Purkinje cell (primary cell): ENCODE results near the gene FASTKD2. TPM values are rescaled to one million over a fixed set of nuclear protein-coding genes. Genes with fewer than 3 reads are reported as not detected.

Experiments
- polyA plus RNA-seq: library from polyadenylated mRNA; unstranded; fragments of >200 nt; fragmentation: Nextera tagmentation; gene quantifications from 2 replicates; pipeline ENCODE4 v1.2.1, GENCODE V29; 2014

Gene FASTKD2
- polyA plus RNA-seq: 26.2 and 37.6 TPM in 2 replicates

GRCh38 chr2:206765242-206766056, at the start of gene FASTKD2, which contains the start of gene MDH1B:
FASTKD2 (plus strand) TSS chr2:206765606; CDS start chr2:206766694, 1,088 bp downstream.
MDH1B (minus strand) TSS chr2:206765328; CDS start chr2:206765271, 57 bp downstream.

DNA sequence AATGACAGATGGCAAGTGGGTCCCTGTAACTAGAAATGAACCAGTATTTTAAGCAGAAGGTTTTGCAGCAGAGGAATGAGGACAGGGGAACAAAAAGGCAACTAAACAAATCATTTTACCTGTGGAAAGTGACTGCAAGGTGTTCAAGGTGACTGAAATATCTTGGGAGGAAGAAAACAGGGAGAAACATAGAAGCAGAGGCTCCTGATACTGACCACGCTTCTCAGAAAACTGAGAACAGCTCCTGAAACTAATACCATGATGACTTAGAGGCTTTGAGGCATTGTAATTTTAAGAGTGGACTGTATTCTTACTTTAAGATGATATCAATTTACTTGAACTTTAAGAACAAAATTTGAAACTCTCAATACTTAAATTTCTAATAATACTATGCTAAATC, 47.1 kb upstream of the FASTKD2 start, which contains the start of gene DYTN:
Gene DYTN (minus strand): TSS at position 101 of the 400 bp plus-strand sequence. CDS start 117 bp downstream, outside the sequence.

Other genes starting within 250 kb of the FASTKD2 start
- gene FAM237A, start 123.1 kb upstream of the FASTKD2 start, polyA plus RNA-seq: 7.1 and 7.4 TPM in 2 replicates
- gene DYTN, start 47.2 kb upstream of the FASTKD2 start, polyA plus RNA-seq: not detected in 2 replicates
- gene MDH1B, start 278 bp upstream of the FASTKD2 start, polyA plus RNA-seq: 11.8 TPM in 2 replicates
- 0.20 TPM in 1 of 2 replicates, not detected in the other for gene CPO, start 173.9 kb downstream of the FASTKD2 start, polyA plus RNA-seq